WTC11 (cell line): Measurements from ENCODE around the gene DNAH11. TPM values are rescaled to one million over a fixed set of nuclear protein-coding genes. Genes with fewer than 3 reads are reported as not detected.

ENCODE experiments used
- ATAC-seq: fragments of 200-7000 bp; cut with Tn5 transposase; 2 replicates; pipeline ENCODE4 v1.10.0; 2021; ENCODE audit warnings: mild to moderate bottlenecking, moderate library complexity
- CTCF ChIA-PET: fragments of 300-600 bp; sonication (Branson Sonifier 250); formaldehyde crosslinking; loops from one replicate; lab custom pipeline; 2021; ENCODE audit warnings: antibody characterized with exemption; lab: Charles Lee
- POLR2A ChIA-PET: fragments of 350-600 bp; sonication (Branson Sonifier 250); formaldehyde crosslinking; loops from one replicate; lab custom pipeline; 2021; ENCODE audit warnings: antibody characterized with exemption; lab: Charles Lee
- DNase-seq: peaks from one replicate; pipeline ENCODE4 v3.0.0; 2021; ENCODE audit warnings: low spot score
- H3K27ac Mint-ChIP-seq: 2 replicates; pipeline ENCODE4 v1.8.0; 2021; ENCODE audit warnings: mixed read lengths
- H3K27me3 Mint-ChIP-seq: 2 replicates; pipeline ENCODE4 v1.8.0; 2021; ENCODE audit warnings: low read depth, mild to moderate bottlenecking, moderate library complexity, mixed read lengths
- H3K36me3 Mint-ChIP-seq: 2 replicates; pipeline ENCODE4 v1.8.0; 2021; ENCODE audit warnings: mixed read lengths
- H3K4me1 Mint-ChIP-seq: 2 replicates; pipeline ENCODE4 v1.8.0; 2022; ENCODE audit warnings: mixed read lengths
- H3K4me3 Mint-ChIP-seq: 2 replicates; pipeline ENCODE4 v1.8.0; 2021; ENCODE audit warnings: mild to moderate bottlenecking, moderate library complexity, mixed read lengths
- H3K9me3 Mint-ChIP-seq: 2 replicates; pipeline ENCODE4 v1.8.0; 2021; ENCODE audit warnings: mixed read lengths
- ARID4B ChIP-seq: sonication (generic); formaldehyde crosslinking; IDR thresholded peaks from 2 replicates; pipeline ENCODE4 v1.8.0; 2023; ENCODE audit warnings: missing genetic modification reagents, mild to moderate bottlenecking, borderline replicate concordance
- ATF6 ChIP-seq: sonication (generic); formaldehyde crosslinking; IDR thresholded peaks from 2 replicates; pipeline ENCODE4 v1.8.1; 2023; ENCODE audit warnings: mild to moderate bottlenecking, missing genetic modification reagents
- E2F4 ChIP-seq: sonication (generic); formaldehyde crosslinking; IDR thresholded peaks from 2 replicates; pipeline ENCODE4 v1.8.1; 2022; ENCODE audit warnings: low read depth, mild to moderate bottlenecking, moderate library complexity, missing genetic modification reagents, borderline replicate concordance
- E2F5 ChIP-seq: sonication (generic); formaldehyde crosslinking; IDR thresholded peaks from 2 replicates; pipeline ENCODE4 v1.8.1; 2022; ENCODE audit warnings: mild to moderate bottlenecking, moderate library complexity, missing genetic modification reagents
- ELF4 ChIP-seq: sonication (generic); formaldehyde crosslinking; IDR thresholded peaks from 2 replicates; pipeline ENCODE4 v1.8.1; 2022; ENCODE audit warnings: low read depth, mild to moderate bottlenecking, moderate library complexity, missing genetic modification reagents
- ESRRA ChIP-seq: sonication (generic); formaldehyde crosslinking; IDR thresholded peaks from 2 replicates; pipeline ENCODE4 v1.8.1; 2022; ENCODE audit warnings: mild to moderate bottlenecking, missing genetic modification reagents, borderline replicate concordance
- GRHL2 ChIP-seq: fragments of 250-450 bp; sonication (Bioruptor Pico); IDR thresholded peaks from 2 replicates; pipeline ENCODE4 v1.8.0; 2022; ENCODE audit warnings: mild to moderate bottlenecking, moderate library complexity; ENCODE audit not compliant: insufficient replicate concordance, severe bottlenecking
- MXD4 ChIP-seq: fragments of 250-450 bp; sonication (Bioruptor Pico); IDR thresholded peaks from 2 replicates; pipeline ENCODE4 v1.8.0; 2021; ENCODE audit warnings: mild to moderate bottlenecking, moderate library complexity, borderline replicate concordance
- NFATC4 ChIP-seq: fragments of 250-450 bp; sonication (Bioruptor Pico); IDR thresholded peaks from 2 replicates; pipeline ENCODE4 v1.9.0; 2021; ENCODE audit warnings: mild to moderate bottlenecking
- NR2C2 ChIP-seq: sonication (generic); formaldehyde crosslinking; IDR thresholded peaks from 2 replicates; pipeline ENCODE4 v1.8.0; 2022; ENCODE audit warnings: mild to moderate bottlenecking, missing genetic modification reagents
- PRRX2 ChIP-seq: fragments of 250-450 bp; sonication (Bioruptor Pico); IDR thresholded peaks from 2 replicates; pipeline ENCODE4 v1.8.0; 2021; ENCODE audit warnings: mild to moderate bottlenecking
- TCF7 ChIP-seq: sonication (generic); formaldehyde crosslinking; IDR thresholded peaks from 2 replicates; pipeline ENCODE4 v1.8.0; 2022; ENCODE audit warnings: mild to moderate bottlenecking, low read depth, missing genetic modification reagents, moderate library complexity
- TEAD1 ChIP-seq: sonication (generic); formaldehyde crosslinking; IDR thresholded peaks from 2 replicates; pipeline ENCODE4 v1.8.0; 2022; ENCODE audit warnings: mild to moderate bottlenecking, missing genetic modification reagents
- TP53 ChIP-seq: sonication (generic); formaldehyde crosslinking; IDR thresholded peaks from 2 replicates; pipeline ENCODE4 v1.8.1; 2023; ENCODE audit warnings: mild to moderate bottlenecking, missing genetic modification reagents
- ZMAT4 ChIP-seq: fragments of 250-450 bp; sonication (Bioruptor Pico); IDR thresholded peaks from 2 replicates; pipeline ENCODE4 v1.9.0; 2021; ENCODE audit warnings: mild to moderate bottlenecking
- ZNF281 ChIP-seq: sonication (generic); formaldehyde crosslinking; IDR thresholded peaks from 2 replicates; pipeline ENCODE4 v1.8.0; 2023; ENCODE audit warnings: mild to moderate bottlenecking, missing genetic modification reagents
- total RNA-seq: library from RNA; stranded (reverse); gene quantifications from 3 replicates; pipeline ENCODE4 v1.2.3, GENCODE V29; 2021
- TF ChIP-seq, protein P1 (sequence below): fragments of 250-450 bp; sonication (Bioruptor Pico); IDR thresholded peaks from 2 replicates; pipeline ENCODE4 v1.9.0; 2021; ENCODE audit warnings: moderate library complexity, mild to moderate bottlenecking, inconsistent platforms, borderline replicate concordance
- TF ChIP-seq, protein P2 (sequence below): sonication (generic); formaldehyde crosslinking; IDR thresholded peaks from 2 replicates; pipeline ENCODE4 v1.8.1; 2023; ENCODE audit warnings: mild to moderate bottlenecking, moderate library complexity, missing genetic modification reagents
- TF ChIP-seq, protein P3 (sequence below): sonication (generic); formaldehyde crosslinking; IDR thresholded peaks from 2 replicates; pipeline ENCODE4 v1.8.1; 2023; ENCODE audit warnings: mild to moderate bottlenecking, missing genetic modification reagents, moderate library complexity
- TF ChIP-seq, protein P4 (sequence below): sonication (generic); formaldehyde crosslinking; conservative IDR thresholded peaks from 2 replicates; pipeline ENCODE4 v1.8.1; 2022; ENCODE audit warnings: mild to moderate bottlenecking, missing genetic modification reagents

DNAH11 gene
- total RNA-seq, 1 experiment from 2014 or later = 6.4 TPM

DNA sequence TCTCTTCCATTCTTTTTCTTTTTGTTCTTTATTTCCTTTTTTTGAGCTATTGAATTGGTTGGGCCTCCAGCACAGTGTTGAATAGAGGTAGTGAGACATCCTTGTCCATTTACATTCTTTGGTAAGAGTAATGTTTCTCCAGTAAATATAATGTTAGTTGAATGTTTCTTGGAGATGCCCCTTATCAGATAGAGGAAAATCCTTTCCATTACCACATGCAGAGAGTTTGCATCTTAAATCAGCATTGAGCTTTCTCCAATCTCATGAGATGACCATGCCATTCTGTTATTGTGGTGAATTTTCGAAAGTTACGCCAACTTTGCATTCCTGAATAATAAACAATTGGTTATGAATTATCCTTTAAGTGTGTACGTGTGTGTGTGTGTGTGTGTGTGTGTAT, 127.7 kb downstream of the DNAH11 start (continued):
- TF ChIP-seq ATF6 (CRISPR knock-in tag) (no peak), MXD4 (CRISPR knock-in tag) (no peak), TEAD1 (CRISPR knock-in tag) (no peak)

- CTCF ChIA-PET = no interaction called here
- ATAC-seq (no peak), DNase-seq (no peak)
- no peaks in the 10 kb centered on the region for H3K36me3 Mint-ChIP-seq
- H3K4me1 Mint-ChIP-seq = no peaks in the 10 kb centered on the region
- H3K4me3 Mint-ChIP-seq = no peak overlapping the region
- POLR2A ChIA-PET = no interaction called here
- H3K27ac Mint-ChIP-seq = no peak overlapping the region
- H3K27me3 Mint-ChIP-seq = no peaks in the 10 kb centered on the region
- no peaks in the 10 kb centered on the region for H3K9me3 Mint-ChIP-seq
- TF ChIP-seq E2F5 (CRISPR knock-in tag) = no peak
- no peak for TF ChIP-seq ARID4B (CRISPR knock-in tag)
- TF ChIP-seq NR2C2 (CRISPR knock-in tag) = no peak
- TF ChIP-seq, protein P1, sequence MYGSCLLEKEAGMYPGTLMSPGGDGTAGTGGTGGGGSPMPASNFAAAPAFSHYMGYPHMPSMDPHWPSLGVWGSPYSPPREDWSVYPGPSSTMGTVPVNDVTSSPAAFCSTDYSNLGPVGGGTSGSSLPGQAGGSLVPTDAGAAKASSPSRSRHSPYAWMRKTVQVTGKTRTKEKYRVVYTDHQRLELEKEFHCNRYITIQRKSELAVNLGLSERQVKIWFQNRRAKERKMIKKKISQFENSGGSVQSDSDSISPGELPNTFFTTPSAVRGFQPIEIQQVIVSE (CRISPR knock-in tag) = no peak
- TF ChIP-seq NFATC4 (CRISPR knock-in tag) = no peak
- TF ChIP-seq, protein P2, sequence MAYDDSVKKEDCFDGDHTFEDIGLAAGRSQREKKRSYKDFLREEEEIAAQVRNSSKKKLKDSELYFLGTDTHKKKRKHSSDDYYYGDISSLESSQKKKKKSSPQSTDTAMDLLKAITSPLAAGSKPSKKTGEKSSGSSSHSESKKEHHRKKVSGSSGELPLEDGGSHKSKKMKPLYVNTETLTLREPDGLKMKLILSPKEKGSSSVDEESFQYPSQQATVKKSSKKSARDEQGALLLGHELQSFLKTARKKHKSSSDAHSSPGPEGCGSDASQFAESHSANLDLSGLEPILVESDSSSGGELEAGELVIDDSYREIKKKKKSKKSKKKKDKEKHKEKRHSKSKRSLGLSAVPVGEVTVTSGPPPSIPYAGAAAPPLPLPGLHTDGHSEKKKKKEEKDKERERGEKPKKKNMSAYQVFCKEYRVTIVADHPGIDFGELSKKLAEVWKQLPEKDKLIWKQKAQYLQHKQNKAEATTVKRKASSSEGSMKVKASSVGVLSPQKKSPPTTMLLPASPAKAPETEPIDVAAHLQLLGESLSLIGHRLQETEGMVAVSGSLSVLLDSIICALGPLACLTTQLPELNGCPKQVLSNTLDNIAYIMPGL (CRISPR knock-in tag) = no peak
- TF ChIP-seq ZMAT4 (CRISPR knock-in tag) = no peak
- no peak for TF ChIP-seq GRHL2 (CRISPR knock-in tag)
- TF ChIP-seq ZNF281 (CRISPR knock-in tag) = no peak
- TF ChIP-seq, protein P3, sequence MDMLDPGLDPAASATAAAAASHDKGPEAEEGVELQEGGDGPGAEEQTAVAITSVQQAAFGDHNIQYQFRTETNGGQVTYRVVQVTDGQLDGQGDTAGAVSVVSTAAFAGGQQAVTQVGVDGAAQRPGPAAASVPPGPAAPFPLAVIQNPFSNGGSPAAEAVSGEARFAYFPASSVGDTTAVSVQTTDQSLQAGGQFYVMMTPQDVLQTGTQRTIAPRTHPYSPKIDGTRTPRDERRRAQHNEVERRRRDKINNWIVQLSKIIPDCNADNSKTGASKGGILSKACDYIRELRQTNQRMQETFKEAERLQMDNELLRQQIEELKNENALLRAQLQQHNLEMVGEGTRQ (CRISPR knock-in tag) = no peak
- TF ChIP-seq ESRRA (CRISPR knock-in tag) = no peak
- no peak for TF ChIP-seq TCF7 (CRISPR knock-in tag)
- TF ChIP-seq PRRX2 (CRISPR knock-in tag) = no peak
- TF ChIP-seq E2F4 (CRISPR knock-in tag) = no peak
- no peak for TF ChIP-seq ELF4 (CRISPR knock-in tag)
- TF ChIP-seq, protein P4, sequence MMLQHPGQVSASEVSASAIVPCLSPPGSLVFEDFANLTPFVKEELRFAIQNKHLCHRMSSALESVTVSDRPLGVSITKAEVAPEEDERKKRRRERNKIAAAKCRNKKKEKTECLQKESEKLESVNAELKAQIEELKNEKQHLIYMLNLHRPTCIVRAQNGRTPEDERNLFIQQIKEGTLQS = no peak
- TF ChIP-seq TP53 (CRISPR knock-in tag) = no peak
Measured at GRCh38 chr7:21671859-21672258, 129.0 kb downstream of the DNAH11 start.
